Fibroblast of the aortic adventitia (primary cell): ENCODE data around the gene AGRP. TPM values are rescaled to one million over a fixed set of nuclear protein-coding genes. Genes with fewer than 3 reads are reported as not detected.
A peak's percentile ranks its signal among the peaks of the same experiment; 100 is the strongest.

ENCODE experiments used
- DNase-seq: peaks from one replicate; pipeline ENCODE4 v3.0.0-alpha.2; 2010; ENCODE audit warnings: low read depth
- H3K4me3 ChIP-seq: 2 replicates; pipeline ENCODE4 v1.5.1; 2011; ENCODE audit warnings: low read depth, mild to moderate bottlenecking, control low read depth, low read length, moderate library complexity
- CTCF ChIP-seq: IDR thresholded peaks from 2 replicates; pipeline ENCODE4 v1.5.1; 2011; ENCODE audit warnings: mild to moderate bottlenecking, low read length, control low read depth, inconsistent platforms; ENCODE audit not compliant: insufficient read depth
- total RNA-seq: library from RNA; depleted of rRNA; stranded (reverse); fragments of >200 nt; gene quantifications from 2 replicates; pipeline ENCODE4 v1.2.3, GENCODE V29; 2012; ENCODE audit warnings: low replicate concordance

The AGRP gene
- total RNA-seq, 1 donor = not detected

- no peak for TF ChIP-seq CTCF
- no peak for DNase-seq
- H3K4me3 ChIP-seq = no peak overlapping the region
These were observed 24.1 kb downstream of the AGRP start for GRCh38 chr16:67459066-67459860.

- DNase-seq = no peak
- H3K4me3 ChIP-seq = no peak overlapping the region
- no peak for TF ChIP-seq CTCF
These were observed 25.2 kb downstream of the AGRP start for GRCh38 chr16:67458121-67458641.

GRCh38 chr16:67457611-67458010 is 25.7 kb downstream of the AGRP start:
- H3K4me3 ChIP-seq = no peak overlapping the region
- no peak for TF ChIP-seq CTCF
- no peak for DNase-seq

- no peak overlapping the region for H3K4me3 ChIP-seq
- DNase-seq = peak; percentile 89
- TF ChIP-seq CTCF = peak; percentile 84
These were observed 26.8 kb downstream of the AGRP start for GRCh38 chr16:67456391-67457081.

GRCh38 chr16:67454852-67455251 is 28.5 kb downstream of the AGRP start:
- no peak for TF ChIP-seq CTCF

GRCh38 chr16:67454104-67454503 is 29.2 kb downstream of the AGRP start:
- no peak overlapping the region for H3K4me3 ChIP-seq
- TF ChIP-seq CTCF = no peak
- no peak for DNase-seq

More at GRCh38 chr16:67454852-67455251, 28.5 kb downstream of the AGRP start:
- DNase-seq = no peak
- H3K4me3 ChIP-seq = no peak overlapping the region
